GM12878 (cell line): ENCODE data around the gene SPTLC3. TPM values are rescaled to one million over a fixed set of nuclear protein-coding genes. Genes with fewer than 3 reads are reported as not detected.

Experiments used
- ATAC-seq: fragments of 200-7000 bp; cut with Tn5 transposase; 3 replicates; pipeline ENCODE4 v1.9.1; 2020; ENCODE audit warnings: mild to moderate bottlenecking, moderate library complexity
- BruUV-seq: library from RNA; stranded (reverse); fragments of 400-500 nt; replicated peaks from 2 replicates; lab custom pipeline; 2021; lab: Mats Ljungman, UMichigan
- CTCF ChIA-PET: fragments of 300-600 bp; sonication (Branson Sonifier 250); formaldehyde crosslinking; extraction: SDS; loops from one replicate; lab custom pipeline; 2021; ENCODE audit warnings: inconsistent platforms; lab: Yijun Ruan, JAX
- POLR2A ChIA-PET: fragments of 350-600 bp; formaldehyde crosslinking; extraction: SDS; loops from one replicate; lab custom pipeline; 2021; ENCODE audit warnings: inconsistent platforms; lab: Charles Lee
- RAD21 ChIA-PET: fragments of 300-600 bp; sonication (Branson Sonifier 250); formaldehyde crosslinking; loops from one replicate; lab custom pipeline; 2023; ENCODE audit warnings: antibody characterized with exemption; ENCODE audit not compliant: unreplicated experiment; lab: Charles Lee
- SMC1A ChIA-PET: fragments of 300-600 bp; sonication (Branson Sonifier 250); formaldehyde crosslinking; loops from one replicate; lab custom pipeline; 2023; ENCODE audit not compliant: unreplicated experiment, uncharacterized antibody; lab: Charles Lee
- DNase-seq: peaks from one replicate; pipeline ENCODE4 v3.0.0-alpha.2; 2011; ENCODE audit warnings: low read depth, low spot score
- FAIRE-seq: peaks from 3 replicates; lab custom pipeline; 2011; peaks lifted over from hg19 to GRCh38; lab: Jason Lieb, UNC
- H2AFZ ChIP-seq: 2 replicates; pipeline ENCODE4 v1.6.0; 2011; ENCODE audit warnings: low read depth, low read length, control low read depth; ENCODE audit not compliant: control insufficient read depth
- H3K27ac ChIP-seq: 2 replicates; pipeline ENCODE4 v1.5.1; 2011; ENCODE audit warnings: control low read depth; ENCODE audit not compliant: control insufficient read depth, insufficient read depth
- H3K27me3 ChIP-seq, 2 experiments: replicated peaks in 1 of 2; 2 replicates each; pipeline versions ENCODE4 v1.6.0 to v1.6.1; 2011; ENCODE audit warnings: low read length in 1 of 2; ENCODE audit not compliant: control insufficient read depth in 2 of 2, insufficient read depth in 2 of 2
- H3K36me3 ChIP-seq, 2 experiments: 2 replicates each; pipeline ENCODE4 v1.5.1; 2011; ENCODE audit warnings: low read length in 1 of 2; ENCODE audit not compliant: control insufficient read depth in 2 of 2, insufficient read depth in 2 of 2
- H3K4me1 ChIP-seq: 2 replicates; pipeline ENCODE4 v1.6.1; 2011; ENCODE audit warnings: mild to moderate bottlenecking, low read length, moderate library complexity, mixed read lengths; ENCODE audit not compliant: control insufficient read depth, insufficient read depth
- H3K4me2 ChIP-seq: 2 replicates; pipeline ENCODE4 v1.6.0; 2011; ENCODE audit warnings: control low read depth; ENCODE audit not compliant: control insufficient read depth, insufficient read depth
- H3K4me3 ChIP-seq: fragments of 200-600 bp; sonication (generic); 2 replicates; pipeline ENCODE4 v1.5.1; 2016
- H3K79me2 ChIP-seq: 2 replicates; pipeline ENCODE4 v1.6.0; 2011; ENCODE audit warnings: low read length; ENCODE audit not compliant: control insufficient read depth, insufficient read depth
- H3K9ac ChIP-seq: 2 replicates; pipeline ENCODE4 v1.8.0; 2011; ENCODE audit warnings: low read length, control low read depth, mixed read lengths; ENCODE audit not compliant: control insufficient read depth, insufficient read depth
- H3K9me3 ChIP-seq: replicated peaks from 3 replicates; pipeline ENCODE4 v1.5.1; 2011; ENCODE audit warnings: mild to moderate bottlenecking, low read length; ENCODE audit not compliant: control insufficient read depth, insufficient read depth
- H4K20me1 ChIP-seq: 2 replicates; pipeline ENCODE4 v1.6.0; 2011; ENCODE audit not compliant: control insufficient read depth, insufficient read depth
- BCL11A ChIP-seq: IDR thresholded peaks from 2 replicates; pipeline ENCODE4 v1.6.1; 2011; ENCODE audit warnings: low read depth, low read length
- CTCF ChIP-seq, 3 experiments: IDR thresholded peaks in 2 of 3; conservative IDR thresholded peaks in 1 of 3; 2 replicates each; pipeline ENCODE4 v1.5.1; 2011; ENCODE audit warnings: low read depth in 3 of 3, low read length in 3 of 3, mild to moderate bottlenecking in 3 of 3, control low read depth in 2 of 3, moderate library complexity in 2 of 3, inconsistent platforms in 1 of 3, mixed read lengths in 1 of 3; ENCODE audit not compliant: control insufficient read depth in 2 of 3, insufficient read depth in 1 of 3; ENCODE audit errors: extremely low read depth in 1 of 3
- IKZF2 ChIP-seq, 2 experiments: fragments of 450-650 bp; IDR thresholded peaks; 2 replicates each; pipeline ENCODE4 v1.6.1; 2017; ENCODE audit warnings: mild to moderate bottlenecking in 2 of 2, moderate library complexity in 2 of 2
- JUNB ChIP-seq: IDR thresholded peaks from 2 replicates; pipeline ENCODE4 v1.6.1; 2016; ENCODE audit warnings: antibody characterized with exemption, mild to moderate bottlenecking
- MEF2A ChIP-seq: IDR thresholded peaks from 2 replicates; pipeline ENCODE4 v1.6.1; 2011; ENCODE audit warnings: low read depth, mild to moderate bottlenecking, low read length, moderate library complexity; ENCODE audit not compliant: insufficient read depth
- PAX8 ChIP-seq: fragments of 450-650 bp; IDR thresholded peaks from 2 replicates; pipeline ENCODE4 v1.6.1; 2017; ENCODE audit warnings: mild to moderate bottlenecking, moderate library complexity
- PML ChIP-seq: IDR thresholded peaks from 2 replicates; pipeline ENCODE4 v1.6.1; 2012; ENCODE audit warnings: low read length, inconsistent platforms
- RAD21 ChIP-seq: IDR thresholded peaks from 2 replicates; pipeline ENCODE4 v1.6.1; 2011; ENCODE audit warnings: mild to moderate bottlenecking, low read depth, low read length, moderate library complexity; ENCODE audit not compliant: insufficient read depth
- RBBP5 ChIP-seq: fragments of 200-600 bp; sonication (generic); conservative IDR thresholded peaks from 2 replicates; pipeline ENCODE4 v1.6.1; 2016
- STAT3 ChIP-seq: IDR thresholded peaks from 2 replicates; pipeline ENCODE4 v1.6.1; 2011; ENCODE audit warnings: low read depth, low read length, improper control_type of control experiment
- SUZ12 ChIP-seq: fragments of 200-600 bp; sonication (generic); IDR thresholded peaks from one replicate; pipeline ENCODE4 v1.6.1; 2018; ENCODE audit warnings: antibody characterized with exemption, mild to moderate bottlenecking; ENCODE audit not compliant: unreplicated experiment
- WGBS: methylation state at CpG from one replicate; pipeline ENCODE4 v1.1.6; 2016; ENCODE audit warnings: low lambda C conversion rate; ENCODE audit not compliant: insufficient replicate concordance, insufficient coverage; ENCODE audit errors: missing lambda C conversion rate; 5-methylcytosine and 5-hydroxymethylcytosine counted together
- in situ Hi-C: fragments of 300-500 bp; cut with MboI; formaldehyde crosslinking; loops from 9 replicates; pipeline ENCODE4 v1.14.3; 2018; ENCODE audit warnings: mixed read lengths
- intact Hi-C: fragments of 100-400 bp; cut with micrococcal nuclease; formaldehyde crosslinking; loops from one replicate; pipeline ENCODE4 v1.14.2; 2022; ENCODE audit not compliant: unreplicated experiment
- polyA plus RNA-seq, 11 experiments: library from polyadenylated mRNA; depleted of rRNA in 4 of 11; unstranded in 6 of 11; stranded (reverse) in 5 of 11; fragments of >200 nt; fragmentation: Nextera tagmentation in 4 of 11; fragmentation: Illumina TruSeq in 1 of 11; extraction: Ambion mirVana in 4 of 11; extraction: Trizol in 1 of 11; gene quantifications; 1 replicate in 1 of 11; 2 replicates in 10 of 11; pipeline versions ENCODE4 v1.2.1 to v1.2.3, GENCODE V29; 2011 to 2016; ENCODE audit warnings: inconsistent platforms in 2 of 11, missing spikeins in 2 of 11, low read depth in 1 of 11
- total RNA-seq, 4 experiments: library from RNA; depleted of rRNA in 3 of 4; stranded (reverse); fragments of >200 nt in 3 of 4; fragmentation: Illumina TruSeq in 1 of 4; extraction: Trizol in 1 of 4; gene quantifications; 2 replicates each; pipeline versions ENCODE4 v1.2.1 to v1.2.3, GENCODE V29; 2013 to 2021
- TF ChIP-seq, protein P1 (sequence below): fragments of 450-650 bp; conservative IDR thresholded peaks from 2 replicates; pipeline ENCODE4 v1.6.1; 2017; ENCODE audit warnings: mild to moderate bottlenecking, moderate library complexity

The SPTLC3 gene
- total and polyA plus RNA-seq, 10 of the 15 experiments (the other 5 are each of a cell fraction or from before 2014, with no cell fraction given), result 0.04 to 0.29 (median 0.06) TPM; not detected in 7

DNA sequence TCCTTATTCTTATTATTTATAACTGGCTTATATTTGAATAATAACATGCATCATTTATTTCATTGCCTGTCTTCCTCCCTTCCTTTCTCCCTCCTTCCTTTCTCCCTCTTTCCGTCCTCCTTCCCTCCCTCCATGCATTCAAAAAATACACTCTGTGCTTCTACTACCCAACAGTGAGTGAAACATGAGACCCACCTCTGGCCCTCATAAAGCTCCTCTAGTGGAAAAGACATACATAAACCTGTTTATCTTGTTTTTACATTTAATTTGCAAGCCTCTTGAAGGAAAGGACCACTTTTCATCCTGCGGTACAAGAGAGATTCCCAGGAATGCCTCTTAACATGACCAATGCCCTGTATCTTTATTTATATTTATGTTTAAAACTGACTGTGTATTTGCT lies 190.5 kb downstream of the SPTLC3 start:
- no peak overlapping the region for H3K9ac ChIP-seq
- H3K27ac ChIP-seq, result no peak overlapping the region
- FAIRE-seq, result no peak
- WGBS, result 81% methylated on average over 2 of the region's 2 CpGs
- ChIA-PET POLR2A (no interaction called here), CTCF (interaction anchor here (1.0 kb wide), 1 partner anchor 80 kb away, joined by 3 read pairs; no protein-coding TSS in a partner anchor)
- no peaks in the 10 kb centered on the region for H3K36me3 ChIP-seq
- H2AFZ ChIP-seq, result no peak overlapping the region
- in situ Hi-C loops, result no loop called here
- TF ChIP-seq STAT3, result no peak
- TF ChIP-seq SUZ12, result no peak
- no peak for TF ChIP-seq JUNB
- no peak for TF ChIP-seq IKZF2 (IDR thresholded peaks at IDR 0.05)
- no peak for TF ChIP-seq PAX8
- TF ChIP-seq, all 136 proteins: peak for 0
- intact Hi-C loops, result no loop called here
- H3K79me2 ChIP-seq, result no peaks in the 10 kb centered on the region
- ATAC-seq, result no peak
- H4K20me1 ChIP-seq, result no peaks in the 10 kb centered on the region
- RAD21 ChIA-PET, result no interaction called here
- BruUV-seq, result no TSS peak
- H3K9me3 ChIP-seq, result no peaks in the 10 kb centered on the region
- H3K4me1 ChIP-seq, result no peaks in the 10 kb centered on the region
- no peaks in the 10 kb centered on the region; a peak in 1 of 4 replicates for H3K27me3 ChIP-seq
- DNase-seq, result no peak
- H3K4me2 ChIP-seq, result no peak overlapping the region
- SMC1A ChIA-PET, result no interaction called here
- no peak overlapping the region for H3K4me3 ChIP-seq

DNA sequence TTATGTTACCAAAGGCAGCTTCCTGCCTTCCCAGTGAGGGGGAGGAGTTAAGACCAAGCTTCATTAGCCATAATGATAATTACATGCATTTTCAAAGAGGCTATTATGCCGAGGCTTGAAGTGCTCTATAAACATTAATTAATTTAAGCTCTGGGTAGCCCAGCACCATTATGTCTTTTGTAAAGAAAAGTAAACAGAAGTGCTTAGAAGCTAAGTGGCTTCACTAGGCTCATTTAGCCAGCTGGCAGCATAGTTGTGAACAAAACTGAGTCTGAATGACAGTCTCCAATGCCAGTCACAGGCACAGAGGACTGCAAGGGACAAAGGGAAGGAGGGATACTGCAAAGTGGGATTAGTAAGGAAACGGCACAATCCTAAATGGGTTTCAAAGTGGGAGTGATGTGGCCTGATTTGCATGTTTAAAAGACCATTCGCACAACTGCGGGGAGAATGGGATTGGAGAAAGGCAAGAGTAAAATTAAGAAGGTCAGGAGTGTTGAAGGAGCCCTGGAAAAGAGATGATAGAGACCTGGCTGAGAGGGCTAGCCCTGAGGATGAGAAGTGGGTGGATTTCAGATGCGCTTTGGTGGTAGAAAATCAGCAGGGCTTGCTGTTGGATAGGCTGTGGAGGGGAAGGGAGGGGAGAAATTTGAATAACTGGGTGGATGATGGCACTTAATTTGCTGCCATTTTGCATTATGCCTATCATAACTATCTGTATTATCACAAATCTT lies 192.2 kb downstream of the SPTLC3 start:
- RAD21 ChIA-PET, result no interaction called here
- in situ Hi-C loops (no loop called here), intact Hi-C loops (no loop called here)
- TF ChIP-seq CTCF (IDR thresholded peaks at IDR 0.05 in 2 of 3, conservative IDR thresholded peaks at IDR 0.05 in 1 of 3; ENCODE audit: control insufficient read depth in 2 of 3, extremely low read depth in 1 of 3, insufficient read depth in 1 of 3, low read depth in 3 of 3, low read length in 3 of 3) (no peak), PML (no peak), MEF2A (no peak), RAD21 (no peak), RBBP5 (no peak), BCL11A (no peak)
- TF ChIP-seq, protein P1, sequence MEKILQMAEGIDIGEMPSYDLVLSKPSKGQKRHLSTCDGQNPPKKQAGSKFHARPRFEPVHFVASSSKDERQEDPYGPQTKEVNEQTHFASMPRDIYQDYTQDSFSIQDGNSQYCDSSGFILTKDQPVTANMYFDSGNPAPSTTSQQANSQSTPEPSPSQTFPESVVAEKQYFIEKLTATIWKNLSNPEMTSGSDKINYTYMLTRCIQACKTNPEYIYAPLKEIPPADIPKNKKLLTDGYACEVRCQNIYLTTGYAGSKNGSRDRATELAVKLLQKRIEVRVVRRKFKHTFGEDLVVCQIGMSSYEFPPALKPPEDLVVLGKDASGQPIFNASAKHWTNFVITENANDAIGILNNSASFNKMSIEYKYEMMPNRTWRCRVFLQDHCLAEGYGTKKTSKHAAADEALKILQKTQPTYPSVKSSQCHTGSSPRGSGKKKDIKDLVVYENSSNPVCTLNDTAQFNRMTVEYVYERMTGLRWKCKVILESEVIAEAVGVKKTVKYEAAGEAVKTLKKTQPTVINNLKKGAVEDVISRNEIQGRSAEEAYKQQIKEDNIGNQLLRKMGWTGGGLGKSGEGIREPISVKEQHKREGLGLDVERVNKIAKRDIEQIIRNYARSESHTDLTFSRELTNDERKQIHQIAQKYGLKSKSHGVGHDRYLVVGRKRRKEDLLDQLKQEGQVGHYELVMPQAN, result no peak
- Histone ChIP-seq H3K9ac (no peak overlapping the region), H3K4me1 (no peaks in the 10 kb centered on the region), H2AFZ (no peak overlapping the region), H3K79me2 (no peaks in the 10 kb centered on the region), H4K20me1 (no peaks in the 10 kb centered on the region), H3K36me3 (no peaks in the 10 kb centered on the region), H3K4me2 (no peak overlapping the region), H3K4me3 (no peak overlapping the region), H3K9me3 (no peaks in the 10 kb centered on the region), H3K27me3 (peaks cover 0 to 4% of the 10 kb centered on the region in 2 experiments; a peak in 3 of 4 replicates), H3K27ac (no peak overlapping the region)
- no peak for ATAC-seq
- POLR2A ChIA-PET, result no interaction called here
- WGBS, result 42% methylated on average over 5 of the region's 5 CpGs
- no peak for FAIRE-seq
- DNase-seq, result no peak
- no TSS peak for BruUV-seq
- CTCF ChIA-PET, result no interaction called here
- SMC1A ChIA-PET, result no interaction called here
